ENCODE measurements around the gene VENTX.

VENTX gene

DNA sequence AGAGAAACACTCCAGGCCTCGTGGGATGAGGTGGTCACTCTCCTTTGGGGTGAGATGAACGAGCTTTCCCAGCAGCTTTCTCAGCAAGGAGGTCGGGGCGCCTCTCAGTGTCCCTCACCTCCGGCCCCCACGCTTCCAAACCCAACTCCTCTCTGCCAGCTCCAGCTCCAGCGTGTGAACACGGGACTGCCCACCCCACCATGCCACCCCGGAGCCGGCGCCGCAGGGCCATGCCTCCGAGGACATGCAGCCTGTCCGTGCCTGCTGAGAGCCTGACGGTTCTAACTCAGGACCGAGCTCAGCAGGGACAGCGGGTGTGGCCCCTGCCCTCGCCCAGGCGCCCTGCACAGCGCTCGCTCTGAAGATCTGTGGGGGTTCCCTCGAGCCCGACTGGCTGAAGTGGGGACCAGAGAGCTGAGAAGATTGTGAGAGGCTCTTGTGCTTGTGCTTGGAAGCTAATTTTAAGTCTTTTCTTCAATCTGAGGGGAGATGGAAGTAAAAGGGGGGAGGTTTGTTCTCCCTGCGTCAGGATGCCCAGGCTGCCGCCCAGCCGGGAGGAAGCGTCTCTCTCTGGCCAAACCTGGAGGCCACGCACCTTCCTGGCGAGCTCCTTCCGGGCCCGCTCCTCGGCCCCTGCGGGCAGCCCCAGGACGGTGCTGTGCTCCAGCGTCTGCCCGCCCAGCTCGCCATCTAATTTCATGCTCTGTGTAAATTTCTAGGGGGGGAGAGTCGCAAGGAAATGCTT lies 44.1 kb downstream of the VENTX start:
- H3K4me3 ChIP-seq (replicated peaks in 1 of 2; ENCODE audit: low read depth in 2 of 2, low read length in 2 of 2) = no peak overlapping the region
- TF ChIP-seq, protein P1, sequence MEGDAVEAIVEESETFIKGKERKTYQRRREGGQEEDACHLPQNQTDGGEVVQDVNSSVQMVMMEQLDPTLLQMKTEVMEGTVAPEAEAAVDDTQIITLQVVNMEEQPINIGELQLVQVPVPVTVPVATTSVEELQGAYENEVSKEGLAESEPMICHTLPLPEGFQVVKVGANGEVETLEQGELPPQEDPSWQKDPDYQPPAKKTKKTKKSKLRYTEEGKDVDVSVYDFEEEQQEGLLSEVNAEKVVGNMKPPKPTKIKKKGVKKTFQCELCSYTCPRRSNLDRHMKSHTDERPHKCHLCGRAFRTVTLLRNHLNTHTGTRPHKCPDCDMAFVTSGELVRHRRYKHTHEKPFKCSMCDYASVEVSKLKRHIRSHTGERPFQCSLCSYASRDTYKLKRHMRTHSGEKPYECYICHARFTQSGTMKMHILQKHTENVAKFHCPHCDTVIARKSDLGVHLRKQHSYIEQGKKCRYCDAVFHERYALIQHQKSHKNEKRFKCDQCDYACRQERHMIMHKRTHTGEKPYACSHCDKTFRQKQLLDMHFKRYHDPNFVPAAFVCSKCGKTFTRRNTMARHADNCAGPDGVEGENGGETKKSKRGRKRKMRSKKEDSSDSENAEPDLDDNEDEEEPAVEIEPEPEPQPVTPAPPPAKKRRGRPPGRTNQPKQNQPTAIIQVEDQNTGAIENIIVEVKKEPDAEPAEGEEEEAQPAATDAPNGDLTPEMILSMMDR (IDR thresholded peaks at IDR 0.05; ENCODE audit: low read depth, low read length) = no peak
- DNase-seq (ENCODE audit: low read depth in 2 of 2) = no peak

DNA sequence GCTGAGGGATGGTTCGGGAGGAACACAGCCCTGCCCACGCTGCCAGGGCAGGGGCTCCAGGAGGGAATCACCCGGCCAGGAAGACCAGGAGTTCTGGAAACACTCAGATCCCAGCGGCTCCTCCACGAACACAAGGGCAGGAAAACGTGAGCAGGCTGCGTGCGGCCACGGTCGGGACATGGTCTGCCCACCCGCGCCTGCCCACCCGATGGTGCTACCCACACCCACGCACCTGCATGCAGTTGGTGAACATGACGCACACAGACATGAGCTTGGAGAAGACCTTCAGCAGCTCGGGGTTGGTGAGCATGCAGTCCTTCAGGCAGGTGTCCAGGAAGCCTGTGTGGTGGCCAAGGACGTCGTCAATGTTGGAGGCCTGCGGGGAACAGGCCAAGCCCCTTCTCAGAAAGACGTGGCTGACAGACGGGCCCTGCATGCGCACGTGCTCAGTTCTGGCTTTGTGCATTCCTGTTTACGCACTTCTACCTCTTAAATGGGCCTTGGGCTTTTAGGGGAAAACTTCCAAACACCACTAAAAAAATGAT lies 45.3 kb downstream of the VENTX start:
- no peak overlapping the region for H3K4me3 ChIP-seq (replicated peaks in 1 of 2; ENCODE audit: low read depth in 2 of 2, low read length in 2 of 2)
- DNase-seq (ENCODE audit: low read depth in 2 of 2) = no peak
- TF ChIP-seq, protein P1 (IDR thresholded peaks at IDR 0.05; ENCODE audit: low read depth, low read length) = no peak

DNA sequence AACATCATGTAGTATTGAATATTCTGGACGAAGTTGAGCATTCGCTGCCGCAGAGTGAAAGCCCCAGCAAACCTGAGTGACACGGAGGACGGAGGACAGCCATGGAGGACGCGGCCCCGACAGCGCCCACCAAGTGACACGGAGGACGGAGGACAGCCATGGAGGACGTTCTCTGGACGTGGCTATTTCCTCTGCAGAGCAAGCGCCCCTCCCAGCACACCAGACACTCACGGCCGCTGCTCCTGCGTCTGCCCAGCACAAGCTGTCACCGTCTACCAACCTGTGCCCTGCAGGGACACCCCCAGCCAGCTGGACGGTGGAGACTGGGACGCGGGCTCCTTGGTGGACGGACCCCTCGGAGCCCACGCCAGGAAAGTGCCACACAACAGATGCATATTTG lies 46.3 kb downstream of the VENTX start:
- no peak for DNase-seq (ENCODE audit: low read depth in 2 of 2)
- TF ChIP-seq, protein P1 (IDR thresholded peaks at IDR 0.05; ENCODE audit: low read depth, low read length) = no peak
- H3K4me3 ChIP-seq (replicated peaks in 1 of 2; ENCODE audit: low read depth in 2 of 2, low read length in 2 of 2) = no peak overlapping the region

- DNase-seq (ENCODE audit: low read depth in 2 of 2) = no peak
Measured at GRCh38 chr10:133285217-133285616, 47.6 kb downstream of the VENTX start.

GRCh38 chr10:133286366-133286765 lies 48.7 kb downstream of the VENTX start:
- DNase-seq (ENCODE audit: low read depth in 2 of 2) = no peak
- TF ChIP-seq, protein P1 (IDR thresholded peaks at IDR 0.05; ENCODE audit: low read depth, low read length) = no peak
- H3K4me3 ChIP-seq (replicated peaks in 1 of 2; ENCODE audit: low read depth in 2 of 2, low read length in 2 of 2) = no peak overlapping the region

More at GRCh38 chr10:133285217-133285616, 47.6 kb downstream of the VENTX start:
- H3K4me3 ChIP-seq (replicated peaks in 1 of 2; ENCODE audit: low read depth in 2 of 2, low read length in 2 of 2) = no peak overlapping the region
- TF ChIP-seq, protein P1 (IDR thresholded peaks at IDR 0.05; ENCODE audit: low read depth, low read length) = no peak

DNA sequence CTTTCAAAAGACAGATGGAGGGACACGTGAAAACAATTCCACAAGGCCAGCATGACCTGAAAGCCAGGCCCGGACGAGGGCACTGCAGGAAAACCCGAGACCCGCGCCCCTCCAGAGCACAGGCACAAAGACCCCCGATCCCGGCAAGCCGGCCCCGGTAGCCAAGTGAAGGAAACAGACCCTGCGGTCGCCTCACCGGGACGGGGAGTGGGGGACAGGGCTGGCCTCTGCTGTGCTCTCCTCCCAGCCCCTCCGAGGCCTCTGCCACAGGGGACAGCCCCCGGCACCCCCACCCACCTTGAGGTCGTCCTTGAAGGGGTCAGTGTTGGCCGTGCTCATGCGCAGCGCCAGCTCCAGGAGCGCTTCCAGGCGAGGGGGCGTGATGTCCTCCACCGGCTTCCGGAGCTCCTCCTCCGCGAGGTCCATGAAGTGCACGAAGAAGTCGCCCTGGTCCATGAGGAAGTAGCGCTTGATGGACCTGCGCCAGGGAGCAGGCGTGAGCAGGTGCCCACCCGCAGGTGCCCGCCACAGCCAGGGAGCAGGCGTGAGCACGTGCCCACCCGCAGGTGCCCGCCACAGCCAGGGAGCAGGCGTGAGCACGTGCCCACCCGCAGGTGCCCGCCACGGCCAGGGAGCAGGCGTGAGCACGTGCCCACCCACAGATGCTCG lies 50.3 kb downstream of the VENTX start:
- no peak for DNase-seq (ENCODE audit: low read depth in 2 of 2)
- TF ChIP-seq, protein P1 (IDR thresholded peaks at IDR 0.05; ENCODE audit: low read depth, low read length) = no peak
- H3K4me3 ChIP-seq (replicated peaks in 1 of 2; ENCODE audit: low read depth in 2 of 2, low read length in 2 of 2) = no peak overlapping the region
